NCI-H128 (cell line): ENCODE data around the gene CAPRIN1.
"Not testable (repeated sequence)": the region's sequence is repeated elsewhere in the genome, so short reads cannot be mapped to it uniquely, and the experiment has no call there.

Experiments used
- DNase-seq: peaks from one replicate; lab custom pipeline; 2025; ENCODE audit not compliant: unreplicated experiment; lab: John Stamatoyannopoulos, UW

The CAPRIN1 gene

GRCh38 chr11:34084637-34085036 is 33.1 kb downstream of the CAPRIN1 start:
- no peak for DNase-seq

DNA sequence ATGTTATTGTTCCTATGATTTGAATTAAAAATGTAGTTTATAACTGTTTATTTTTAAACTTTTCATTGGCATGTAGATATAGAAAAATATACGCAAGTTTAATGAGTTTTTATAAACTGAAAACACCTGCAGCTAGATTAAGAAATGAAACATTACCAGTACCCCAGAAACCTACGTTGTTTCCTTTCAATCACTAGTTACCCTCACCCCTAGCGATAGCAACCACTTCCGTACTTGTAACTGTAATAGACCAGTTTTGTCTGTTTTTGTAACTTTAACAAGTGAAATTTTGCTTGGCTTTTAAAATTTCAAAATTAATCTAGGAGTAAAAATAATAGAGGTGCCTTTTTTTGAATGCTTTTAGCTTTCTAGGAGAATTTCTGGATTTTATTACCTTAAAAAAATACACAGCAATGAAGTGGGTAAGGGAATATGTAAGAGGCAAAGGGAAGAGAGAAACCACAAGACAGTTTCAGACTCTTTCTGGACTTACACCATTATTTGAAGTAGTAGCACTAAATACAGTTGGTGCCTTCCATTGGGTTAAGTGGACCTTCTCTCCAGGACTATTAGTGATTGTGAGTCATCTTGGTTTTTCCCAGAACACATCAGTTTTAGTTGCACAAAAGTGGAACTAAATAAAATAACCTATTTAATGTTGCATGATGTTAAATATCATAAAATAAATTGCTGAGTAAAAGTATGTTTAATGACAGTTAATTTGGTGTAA is 35.2 kb downstream of the CAPRIN1 start:
- no peak for DNase-seq

DNA sequence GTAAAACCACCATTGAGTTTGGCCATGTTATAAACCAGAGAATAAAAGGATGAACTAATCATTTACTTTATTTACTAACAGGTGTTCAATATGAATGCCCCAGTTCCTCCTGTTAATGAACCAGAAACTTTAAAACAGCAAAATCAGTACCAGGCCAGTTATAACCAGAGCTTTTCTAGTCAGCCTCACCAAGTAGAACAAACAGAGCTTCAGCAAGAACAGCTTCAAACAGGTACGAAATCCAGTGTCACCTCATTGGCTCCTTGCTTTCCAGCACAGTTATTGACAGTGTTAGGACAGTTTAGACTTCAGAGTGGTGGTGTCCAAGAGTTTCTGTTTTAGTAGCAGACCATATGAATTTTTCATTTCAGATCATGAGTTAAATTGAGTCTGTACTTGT is 40.3 kb downstream of the CAPRIN1 start:
- DNase-seq: no peak

GRCh38 chr11:34094900-34095299 is 43.4 kb downstream of the CAPRIN1 start:
- DNase-seq: not testable (repeated sequence)

DNA sequence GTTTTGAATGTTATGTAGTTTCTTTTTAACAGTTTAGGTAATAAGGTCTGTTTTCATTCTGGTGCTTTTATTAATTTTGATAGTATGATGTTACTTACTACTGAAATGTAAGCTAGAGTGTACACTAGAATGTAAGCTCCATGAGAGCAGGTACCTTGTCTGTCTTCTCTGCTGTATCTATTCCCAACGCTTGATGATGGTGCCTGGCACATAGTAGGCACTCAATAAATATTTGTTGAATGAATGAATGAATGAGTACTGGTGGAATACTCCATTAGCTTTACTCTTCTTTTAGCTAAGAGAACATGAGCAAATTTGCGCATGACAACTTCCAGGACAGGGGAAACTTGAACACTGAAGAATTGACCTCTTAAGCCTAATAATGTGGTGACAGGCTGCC is 47.3 kb downstream of the CAPRIN1 start:
- no peak for DNase-seq

DNA sequence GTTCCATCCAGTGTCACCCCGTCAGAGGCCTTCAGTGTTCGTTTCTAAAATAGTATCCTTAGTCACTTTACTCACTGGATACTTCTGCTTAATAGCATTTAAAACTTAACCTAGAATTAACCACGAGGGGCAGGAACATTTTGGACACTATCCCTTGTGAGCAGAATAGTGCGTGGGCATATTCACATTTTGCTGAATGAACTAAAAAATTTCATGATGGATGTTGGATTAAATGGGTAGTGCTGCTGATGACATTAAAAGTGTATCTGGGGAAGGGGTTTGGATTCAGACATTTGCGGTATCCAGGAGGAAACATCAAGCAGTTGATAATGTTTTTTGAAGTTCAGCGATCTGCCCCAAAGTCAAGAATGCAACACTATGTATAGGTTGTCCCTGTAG is 53.1 kb downstream of the CAPRIN1 start:
- DNase-seq: no peak

DNA sequence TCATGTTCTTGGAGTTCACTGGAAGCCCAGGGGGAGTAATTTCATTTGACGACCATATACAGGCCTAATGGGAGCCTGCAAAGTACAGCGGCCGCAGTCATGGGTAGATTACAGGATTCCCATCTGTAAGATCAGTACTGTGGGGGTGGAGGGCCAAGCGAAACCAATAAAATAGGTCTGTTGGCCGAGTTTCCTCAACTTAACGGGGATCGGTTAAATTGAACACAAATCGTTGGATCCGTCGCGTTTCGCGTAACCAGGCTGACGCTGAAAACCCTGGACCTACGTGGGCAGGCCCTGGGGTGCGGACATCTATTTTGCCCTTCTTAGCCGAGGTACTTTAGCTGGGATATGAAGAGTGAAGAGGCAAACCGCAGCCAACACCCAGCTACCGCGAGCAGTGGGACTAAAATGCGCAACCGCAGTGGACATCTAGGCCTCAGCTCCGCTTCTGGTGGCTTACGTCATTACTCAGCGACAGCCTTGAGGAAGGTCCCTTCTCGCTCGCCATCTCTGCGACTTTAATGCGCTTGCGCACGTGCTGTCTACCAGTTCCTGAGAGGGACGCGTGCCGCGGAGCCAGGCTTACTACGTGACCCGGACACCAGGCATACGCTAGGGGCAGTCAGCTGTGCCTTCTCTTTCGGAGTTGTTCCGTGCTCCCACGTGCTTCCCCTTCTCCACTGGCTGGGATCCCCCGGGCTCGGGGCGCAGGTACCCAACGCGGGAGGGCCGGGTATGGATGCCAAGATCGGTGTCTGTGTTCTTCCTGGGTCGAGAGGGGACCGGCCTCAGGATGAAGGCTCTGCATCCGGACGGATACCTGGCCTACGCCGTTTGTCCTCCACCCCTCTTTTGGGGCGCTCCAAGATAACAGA is 53.8 kb downstream of the CAPRIN1 start, which contains the start of gene NAT10:
Gene NAT10, plus strand, starts transcription at position 551 of the 878 bp plus-strand sequence. CDS start 2,597 bp downstream, outside the sequence.
- DNase-seq: peak; percentile 97

DNA sequence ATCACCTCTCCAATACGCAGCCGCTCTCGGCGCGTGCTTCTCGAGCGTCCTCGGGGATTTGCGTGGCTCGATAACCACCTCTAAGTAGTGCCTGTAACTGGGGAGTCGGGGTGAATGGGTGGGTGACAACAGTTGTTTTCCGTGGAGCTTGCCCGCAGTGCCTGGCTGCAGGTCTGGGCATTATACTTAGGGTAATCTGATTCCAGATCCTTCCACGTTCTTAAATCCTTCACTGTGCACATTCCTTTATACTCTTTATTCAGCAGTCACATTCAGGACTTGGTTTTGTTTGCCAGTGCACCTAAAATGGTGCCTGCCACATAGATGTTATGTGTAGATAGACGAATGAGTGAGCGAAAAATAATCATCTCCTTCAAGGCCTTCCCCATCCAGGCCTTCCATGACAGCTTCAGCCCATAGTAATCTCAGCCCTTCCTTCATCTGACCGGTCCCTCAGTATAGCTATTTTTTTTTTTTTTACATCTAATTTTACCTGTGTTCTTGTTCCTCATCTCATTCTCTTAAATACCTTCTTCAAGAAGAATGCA is 54.5 kb downstream of the CAPRIN1 start:
- no peak for DNase-seq

- no peak for DNase-seq
Observed at GRCh38 chr11:34111722-34112270, 60.3 kb downstream of the CAPRIN1 start.

- DNase-seq: no peak
Observed at GRCh38 chr11:34114014-34114413, 62.5 kb downstream of the CAPRIN1 start.

DNA sequence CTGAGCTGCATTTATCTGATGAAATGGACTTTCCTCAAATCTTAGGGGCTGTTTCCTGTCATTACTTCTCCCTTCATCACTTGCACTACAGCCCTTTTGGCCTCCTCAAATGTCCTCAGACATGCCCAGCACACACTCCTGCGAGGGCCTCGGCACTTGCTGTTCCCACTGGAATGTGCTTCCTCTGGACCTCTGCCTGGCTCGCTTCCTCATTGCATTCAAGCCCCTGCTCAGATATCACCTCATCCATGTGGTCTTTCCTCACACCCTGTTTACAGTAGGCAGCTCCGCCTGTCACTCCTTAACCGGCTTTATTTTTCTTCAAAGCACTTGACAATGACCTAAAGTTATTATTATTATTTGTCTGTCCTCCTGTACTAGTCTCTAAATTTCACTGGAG is 62.9 kb downstream of the CAPRIN1 start:
- DNase-seq: no peak

GRCh38 chr11:34120651-34121050 is 69.1 kb downstream of the CAPRIN1 start:
- DNase-seq: no peak

GRCh38 chr11:34124885-34125668 is 73.5 kb downstream of the CAPRIN1 start:
- DNase-seq: no peak

DNA sequence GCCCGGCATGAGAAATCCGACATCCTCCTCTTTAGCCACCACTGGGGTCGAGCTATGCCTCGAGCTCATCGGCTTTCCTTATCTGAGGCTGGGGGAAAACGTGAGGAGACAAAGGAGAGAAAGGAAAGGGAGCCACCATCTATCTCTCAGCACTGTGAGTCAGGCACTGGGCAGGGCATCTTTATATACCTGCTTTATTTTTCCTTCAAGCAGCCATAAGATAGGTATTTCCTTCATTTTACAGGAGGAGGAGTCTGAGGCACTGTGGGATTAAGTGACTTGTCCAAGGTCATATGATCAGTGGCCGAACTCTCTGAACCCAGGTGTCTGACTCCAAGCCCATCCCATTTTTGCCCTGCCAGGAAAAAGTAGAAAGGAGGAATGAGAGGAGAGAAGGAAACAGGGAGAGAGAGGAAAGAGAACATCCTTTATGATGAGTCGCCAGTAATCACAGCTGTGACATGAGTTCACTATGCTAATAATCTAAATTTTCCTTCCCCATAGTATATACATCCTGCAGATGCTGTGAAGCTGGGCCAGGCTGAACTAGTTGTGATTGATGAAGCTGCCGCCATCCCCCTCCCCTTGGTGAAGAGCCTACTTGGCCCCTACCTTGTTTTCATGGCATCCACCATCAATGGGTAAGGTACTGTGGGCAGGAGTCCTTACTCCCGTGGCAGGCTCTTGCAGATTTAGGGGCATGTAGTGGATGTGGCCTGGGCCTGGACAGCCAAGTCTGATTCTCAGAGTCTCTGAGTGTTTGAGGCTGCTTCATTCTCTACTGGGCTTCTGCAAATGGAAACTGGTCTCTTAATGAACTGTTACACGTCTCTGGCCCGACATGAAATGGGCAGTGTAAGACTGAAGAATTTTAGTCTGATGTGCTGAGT is 75.7 kb downstream of the CAPRIN1 start:
- no peak for DNase-seq

DNA sequence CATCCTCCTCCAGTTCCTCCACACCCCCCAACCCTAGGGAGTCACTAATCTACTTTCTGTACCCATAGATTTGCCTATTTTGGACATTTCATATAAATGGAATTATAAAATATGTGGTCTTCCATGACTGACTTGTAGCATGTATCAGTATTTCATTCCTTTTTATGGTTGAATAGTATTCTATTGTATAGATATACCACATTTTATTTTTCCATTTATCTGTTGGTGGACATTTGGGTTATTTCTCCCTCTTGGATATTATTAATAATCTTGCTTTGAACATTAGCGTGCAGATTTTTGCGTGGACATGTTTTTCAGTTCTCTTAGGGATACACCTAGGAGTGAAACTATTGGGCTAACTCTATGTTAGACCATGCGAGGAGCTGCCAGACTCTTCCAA is 77.3 kb downstream of the CAPRIN1 start:
- DNase-seq: no peak

GRCh38 chr11:34132261-34132965 is 80.9 kb downstream of the CAPRIN1 start:
- DNase-seq: no peak

DNA sequence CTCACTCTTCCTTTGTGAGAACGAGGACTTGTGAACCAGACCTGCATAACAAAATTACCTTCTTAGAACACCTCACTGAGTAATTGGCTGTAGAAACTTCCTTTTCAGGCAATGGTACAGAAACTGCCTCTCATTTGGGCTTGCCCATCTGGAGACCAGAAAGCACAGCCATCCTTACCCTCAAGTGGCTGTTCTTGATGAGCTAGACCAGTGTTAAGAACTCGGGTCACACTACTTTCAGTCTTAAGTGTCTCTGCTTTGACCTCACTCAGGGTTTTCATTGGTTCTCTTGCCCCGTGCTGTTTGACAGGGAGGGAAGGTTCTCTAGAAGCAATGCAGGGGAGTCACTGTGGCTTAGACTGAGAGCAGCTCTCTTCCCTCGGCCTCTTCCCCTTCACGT is 83.2 kb downstream of the CAPRIN1 start:
- DNase-seq: no peak

DNA sequence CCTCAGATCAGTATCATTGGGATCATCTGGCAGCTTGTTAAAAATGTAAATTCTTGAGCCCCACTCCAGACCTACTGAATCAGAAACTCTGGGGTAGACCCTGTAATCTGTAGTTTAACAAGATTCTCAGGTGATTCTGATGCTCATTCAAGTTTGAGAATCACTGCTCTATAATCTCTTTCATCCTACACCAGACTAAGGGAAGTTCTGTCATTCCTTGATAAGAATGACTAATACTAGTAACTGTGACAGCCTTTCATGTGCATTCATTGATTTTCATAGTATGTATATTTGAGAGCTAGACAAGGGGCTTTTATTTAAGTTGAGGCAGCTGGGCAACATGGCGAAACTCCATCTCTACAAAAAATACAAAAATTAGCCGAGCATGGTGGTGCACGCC is 83.9 kb downstream of the CAPRIN1 start:
- no peak for DNase-seq

- DNase-seq: no peak
Observed at GRCh38 chr11:34136420-34136819, 84.9 kb downstream of the CAPRIN1 start.
